H1 (cell line): ENCODE measurements around the gene ALG6.

Experiments used
- EP300 ChIP-seq, 2 experiments: IDR thresholded peaks; 1 replicate in 1 of 2; 2 replicates in 1 of 2; pipeline ENCODE4 v1.6.1; 2011 to 2012; ENCODE audit warnings: low read depth in 2 of 2, low read length in 2 of 2, mild to moderate bottlenecking in 2 of 2, borderline replicate concordance in 1 of 2, inconsistent platforms in 1 of 2, moderate library complexity in 1 of 2
- EZH2 ChIP-seq: fragments of 200-600 bp; sonication (generic); IDR thresholded peaks from 2 replicates; pipeline ENCODE4 v1.7.1; 2012; ENCODE audit warnings: low read depth, mild to moderate bottlenecking, moderate library complexity, low read length, inconsistent platforms; ENCODE audit not compliant: severe bottlenecking
- JUND ChIP-seq: IDR thresholded peaks from 2 replicates; pipeline ENCODE4 v1.6.1; 2011; ENCODE audit warnings: mild to moderate bottlenecking, improper control_type of control experiment, low read length
- MAFK ChIP-seq: IDR thresholded peaks from 2 replicates; pipeline ENCODE4 v1.6.1; 2012; ENCODE audit warnings: low read depth, mild to moderate bottlenecking, improper control_type of control experiment, low read length
- POLR2A ChIP-seq, 2 experiments: IDR thresholded peaks; 1 replicate in 1 of 2; 2 replicates in 1 of 2; pipeline ENCODE4 v1.6.1; 2011; ENCODE audit warnings: low read depth in 2 of 2, low read length in 2 of 2, mild to moderate bottlenecking in 2 of 2; ENCODE audit errors: control extremely low read depth in 1 of 2
- POLR2AphosphoS5 ChIP-seq: IDR thresholded peaks from 2 replicates; pipeline ENCODE4 v1.6.1; 2011; ENCODE audit warnings: low read depth, low read length
- SAP30 ChIP-seq: fragments of 300-600 bp; sonication (generic); IDR thresholded peaks from 2 replicates; pipeline ENCODE4 v1.7.1; 2012; ENCODE audit warnings: low read length, moderate library complexity, mild to moderate bottlenecking, inconsistent platforms; ENCODE audit not compliant: insufficient read depth, insufficient replicate concordance
- TF ChIP-seq, protein P1 (sequence below), 3 experiments: IDR thresholded peaks; 1 replicate in 2 of 3; 2 replicates in 1 of 3; pipeline versions ENCODE4 v1.5.1 to v1.6.1; 2011; ENCODE audit warnings: low read length in 3 of 3, mild to moderate bottlenecking in 3 of 3, inconsistent platforms in 2 of 3, low read depth in 1 of 3, moderate library complexity in 1 of 3; ENCODE audit not compliant: insufficient read depth in 1 of 3; ENCODE audit errors: control extremely low read depth in 1 of 3

DNA sequence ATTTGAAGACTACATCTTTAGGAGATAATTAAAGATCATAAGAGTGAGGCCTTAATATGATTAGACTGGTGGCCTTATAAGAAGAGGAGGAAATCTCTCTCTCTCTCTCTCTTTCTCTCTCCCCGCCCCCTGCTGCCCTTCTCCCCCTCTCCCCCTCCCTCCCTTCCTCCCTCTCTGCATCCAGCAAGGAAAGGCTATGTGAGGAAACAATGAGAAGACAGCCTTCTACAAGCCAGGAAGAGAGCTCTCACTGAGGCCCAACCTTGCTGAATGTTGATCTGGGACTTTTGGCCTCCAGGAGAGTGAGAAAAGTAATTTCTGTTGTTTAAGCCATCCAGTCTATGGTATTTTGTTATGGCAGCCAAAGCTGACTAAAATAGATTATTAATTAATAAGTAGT, 23.5 kb upstream of the ALG6 start:
- TF ChIP-seq JUND: no peak
- no peak for TF ChIP-seq SAP30
- TF ChIP-seq, protein P1, sequence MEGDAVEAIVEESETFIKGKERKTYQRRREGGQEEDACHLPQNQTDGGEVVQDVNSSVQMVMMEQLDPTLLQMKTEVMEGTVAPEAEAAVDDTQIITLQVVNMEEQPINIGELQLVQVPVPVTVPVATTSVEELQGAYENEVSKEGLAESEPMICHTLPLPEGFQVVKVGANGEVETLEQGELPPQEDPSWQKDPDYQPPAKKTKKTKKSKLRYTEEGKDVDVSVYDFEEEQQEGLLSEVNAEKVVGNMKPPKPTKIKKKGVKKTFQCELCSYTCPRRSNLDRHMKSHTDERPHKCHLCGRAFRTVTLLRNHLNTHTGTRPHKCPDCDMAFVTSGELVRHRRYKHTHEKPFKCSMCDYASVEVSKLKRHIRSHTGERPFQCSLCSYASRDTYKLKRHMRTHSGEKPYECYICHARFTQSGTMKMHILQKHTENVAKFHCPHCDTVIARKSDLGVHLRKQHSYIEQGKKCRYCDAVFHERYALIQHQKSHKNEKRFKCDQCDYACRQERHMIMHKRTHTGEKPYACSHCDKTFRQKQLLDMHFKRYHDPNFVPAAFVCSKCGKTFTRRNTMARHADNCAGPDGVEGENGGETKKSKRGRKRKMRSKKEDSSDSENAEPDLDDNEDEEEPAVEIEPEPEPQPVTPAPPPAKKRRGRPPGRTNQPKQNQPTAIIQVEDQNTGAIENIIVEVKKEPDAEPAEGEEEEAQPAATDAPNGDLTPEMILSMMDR (IDR thresholded peaks at IDR 0.05; ENCODE audit: control extremely low read depth in 1 of 3, insufficient read depth in 1 of 3, low read depth in 1 of 3, low read length in 3 of 3): no peak
- no peak for TF ChIP-seq MAFK
- no peak for TF ChIP-seq EZH2
- no peak for TF ChIP-seq EP300 (IDR thresholded peaks at IDR 0.05; ENCODE audit: borderline replicate concordance in 1 of 2, low read depth in 2 of 2, low read length in 2 of 2)
- no peak for TF ChIP-seq POLR2A (IDR thresholded peaks at IDR 0.05; ENCODE audit: control extremely low read depth in 1 of 2, low read depth in 2 of 2, low read length in 2 of 2)
- TF ChIP-seq POLR2AphosphoS5: no peak
